GM23338 (cell line): ENCODE results near the gene JDP2.

Experiments used
- CREB1 ChIP-seq: fragments of 250-450 bp; sonication (Bioruptor Pico); IDR thresholded peaks from 2 replicates; pipeline ENCODE4 v1.5.0; 2020; ENCODE audit warnings: low read depth, mild to moderate bottlenecking, moderate library complexity
- EZH2 ChIP-seq: fragments of 200-600 bp; sonication (generic); IDR thresholded peaks from one replicate; pipeline ENCODE4 v1.8.0; 2017; ENCODE audit warnings: antibody characterized with exemption, mild to moderate bottlenecking, low read depth; ENCODE audit not compliant: unreplicated experiment
- EZH2phosphoT487 ChIP-seq: fragments of 200-600 bp; sonication (generic); IDR thresholded peaks from one replicate; pipeline ENCODE4 v1.8.1; 2018; ENCODE audit warnings: antibody characterized with exemption; ENCODE audit not compliant: unreplicated experiment
- JUNB ChIP-seq: IDR thresholded peaks from one replicate; pipeline ENCODE4 v1.6.1; 2016; ENCODE audit warnings: antibody characterized with exemption; ENCODE audit not compliant: unreplicated experiment
- NANOG ChIP-seq: IDR thresholded peaks from 2 replicates; pipeline ENCODE4 v1.6.1; 2016; ENCODE audit warnings: antibody characterized with exemption, borderline replicate concordance
- POLR2AphosphoS5 ChIP-seq: IDR thresholded peaks from 2 replicates; pipeline ENCODE4 v1.6.1; 2016; ENCODE audit warnings: antibody characterized with exemption, low read depth
- STAT1 ChIP-seq: IDR thresholded peaks from one replicate; pipeline ENCODE4 v1.6.1; 2016; ENCODE audit warnings: antibody characterized with exemption; ENCODE audit not compliant: unreplicated experiment
- ZNF114 ChIP-seq: fragments of 250-450 bp; sonication (Bioruptor Pico); IDR thresholded peaks from 2 replicates; pipeline ENCODE4 v1.5.0; 2020; ENCODE audit warnings: mild to moderate bottlenecking, moderate library complexity
- ZNF331 ChIP-seq: fragments of 250-450 bp; sonication (Bioruptor Pico); IDR thresholded peaks from 2 replicates; pipeline ENCODE4 v1.5.0; 2020; ENCODE audit warnings: low read depth, mild to moderate bottlenecking, moderate library complexity
- TF ChIP-seq, protein P1 (sequence below), 2 experiments: fragments of 200-600 bp in 1 of 2; sonication (generic) in 1 of 2; conservative IDR thresholded peaks; 2 replicates each; pipeline versions ENCODE4 v1.5.1 to v1.6.1; 2016 to 2017; ENCODE audit warnings: antibody characterized with exemption in 2 of 2, low read depth in 2 of 2, mild to moderate bottlenecking in 2 of 2, moderate library complexity in 1 of 2
- TF ChIP-seq, protein P2 (sequence below): IDR thresholded peaks from one replicate; pipeline ENCODE4 v1.6.1; 2018; ENCODE audit warnings: antibody characterized with exemption; ENCODE audit not compliant: unreplicated experiment
- TF ChIP-seq, protein P3 (sequence below): IDR thresholded peaks from 2 replicates; pipeline ENCODE4 v1.6.1; 2016; ENCODE audit warnings: antibody characterized with exemption

DNA sequence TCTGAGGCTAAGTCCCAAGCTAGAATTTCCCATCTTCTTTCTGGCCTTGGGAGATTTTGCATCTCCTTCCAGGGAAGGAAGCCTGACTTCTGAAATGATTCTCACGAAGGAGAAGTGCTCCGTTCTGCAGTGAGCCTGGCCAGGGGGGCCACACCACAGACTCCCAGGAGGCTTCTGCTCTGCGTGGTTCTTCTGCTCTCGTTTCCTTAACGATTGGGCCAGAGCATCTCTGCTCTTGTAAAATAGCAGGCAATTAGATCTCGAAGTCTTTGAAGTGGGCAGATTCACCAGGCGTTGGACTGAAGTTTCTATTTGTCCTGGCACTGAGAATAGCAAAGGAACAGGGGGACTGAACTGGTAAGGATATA, 87.8 kb downstream of the JDP2 start:
- TF ChIP-seq EZH2 (no peak), EZH2phosphoT487 (no peak), POLR2AphosphoS5 (no peak), CREB1 (no peak), JUNB (no peak), STAT1 (no peak), NANOG (no peak), ZNF114 (CRISPR knock-in tag) (no peak), ZNF331 (no peak)
- TF ChIP-seq, protein P1, sequence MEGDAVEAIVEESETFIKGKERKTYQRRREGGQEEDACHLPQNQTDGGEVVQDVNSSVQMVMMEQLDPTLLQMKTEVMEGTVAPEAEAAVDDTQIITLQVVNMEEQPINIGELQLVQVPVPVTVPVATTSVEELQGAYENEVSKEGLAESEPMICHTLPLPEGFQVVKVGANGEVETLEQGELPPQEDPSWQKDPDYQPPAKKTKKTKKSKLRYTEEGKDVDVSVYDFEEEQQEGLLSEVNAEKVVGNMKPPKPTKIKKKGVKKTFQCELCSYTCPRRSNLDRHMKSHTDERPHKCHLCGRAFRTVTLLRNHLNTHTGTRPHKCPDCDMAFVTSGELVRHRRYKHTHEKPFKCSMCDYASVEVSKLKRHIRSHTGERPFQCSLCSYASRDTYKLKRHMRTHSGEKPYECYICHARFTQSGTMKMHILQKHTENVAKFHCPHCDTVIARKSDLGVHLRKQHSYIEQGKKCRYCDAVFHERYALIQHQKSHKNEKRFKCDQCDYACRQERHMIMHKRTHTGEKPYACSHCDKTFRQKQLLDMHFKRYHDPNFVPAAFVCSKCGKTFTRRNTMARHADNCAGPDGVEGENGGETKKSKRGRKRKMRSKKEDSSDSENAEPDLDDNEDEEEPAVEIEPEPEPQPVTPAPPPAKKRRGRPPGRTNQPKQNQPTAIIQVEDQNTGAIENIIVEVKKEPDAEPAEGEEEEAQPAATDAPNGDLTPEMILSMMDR (conservative IDR thresholded peaks at IDR 0.05; ENCODE audit: low read depth in 2 of 2), result no peak
- TF ChIP-seq, protein P2, sequence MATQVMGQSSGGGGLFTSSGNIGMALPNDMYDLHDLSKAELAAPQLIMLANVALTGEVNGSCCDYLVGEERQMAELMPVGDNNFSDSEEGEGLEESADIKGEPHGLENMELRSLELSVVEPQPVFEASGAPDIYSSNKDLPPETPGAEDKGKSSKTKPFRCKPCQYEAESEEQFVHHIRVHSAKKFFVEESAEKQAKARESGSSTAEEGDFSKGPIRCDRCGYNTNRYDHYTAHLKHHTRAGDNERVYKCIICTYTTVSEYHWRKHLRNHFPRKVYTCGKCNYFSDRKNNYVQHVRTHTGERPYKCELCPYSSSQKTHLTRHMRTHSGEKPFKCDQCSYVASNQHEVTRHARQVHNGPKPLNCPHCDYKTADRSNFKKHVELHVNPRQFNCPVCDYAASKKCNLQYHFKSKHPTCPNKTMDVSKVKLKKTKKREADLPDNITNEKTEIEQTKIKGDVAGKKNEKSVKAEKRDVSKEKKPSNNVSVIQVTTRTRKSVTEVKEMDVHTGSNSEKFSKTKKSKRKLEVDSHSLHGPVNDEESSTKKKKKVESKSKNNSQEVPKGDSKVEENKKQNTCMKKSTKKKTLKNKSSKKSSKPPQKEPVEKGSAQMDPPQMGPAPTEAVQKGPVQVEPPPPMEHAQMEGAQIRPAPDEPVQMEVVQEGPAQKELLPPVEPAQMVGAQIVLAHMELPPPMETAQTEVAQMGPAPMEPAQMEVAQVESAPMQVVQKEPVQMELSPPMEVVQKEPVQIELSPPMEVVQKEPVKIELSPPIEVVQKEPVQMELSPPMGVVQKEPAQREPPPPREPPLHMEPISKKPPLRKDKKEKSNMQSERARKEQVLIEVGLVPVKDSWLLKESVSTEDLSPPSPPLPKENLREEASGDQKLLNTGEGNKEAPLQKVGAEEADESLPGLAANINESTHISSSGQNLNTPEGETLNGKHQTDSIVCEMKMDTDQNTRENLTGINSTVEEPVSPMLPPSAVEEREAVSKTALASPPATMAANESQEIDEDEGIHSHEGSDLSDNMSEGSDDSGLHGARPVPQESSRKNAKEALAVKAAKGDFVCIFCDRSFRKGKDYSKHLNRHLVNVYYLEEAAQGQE, result no peak
- TF ChIP-seq, protein P3, sequence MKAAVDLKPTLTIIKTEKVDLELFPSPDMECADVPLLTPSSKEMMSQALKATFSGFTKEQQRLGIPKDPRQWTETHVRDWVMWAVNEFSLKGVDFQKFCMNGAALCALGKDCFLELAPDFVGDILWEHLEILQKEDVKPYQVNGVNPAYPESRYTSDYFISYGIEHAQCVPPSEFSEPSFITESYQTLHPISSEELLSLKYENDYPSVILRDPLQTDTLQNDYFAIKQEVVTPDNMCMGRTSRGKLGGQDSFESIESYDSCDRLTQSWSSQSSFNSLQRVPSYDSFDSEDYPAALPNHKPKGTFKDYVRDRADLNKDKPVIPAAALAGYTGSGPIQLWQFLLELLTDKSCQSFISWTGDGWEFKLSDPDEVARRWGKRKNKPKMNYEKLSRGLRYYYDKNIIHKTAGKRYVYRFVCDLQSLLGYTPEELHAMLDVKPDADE, result no peak
